ENCODE data around the gene TMC4. TPM values are rescaled to one million over a fixed set of nuclear protein-coding genes. Genes with fewer than 3 reads are reported as not detected.

TMC4 gene
- total RNA-seq, 1 experiment from 2014 or later, result 0.11 TPM

- peak; percentile 76 to 78 for DNase-seq (ENCODE audit: low read depth in 1 of 2, low spot score in 2 of 2)
Measured at GRCh38 chr19:54162241-54162805, 10.6 kb downstream of the TMC4 start.

GRCh38 chr19:54160854-54161253, 12.1 kb downstream of the TMC4 start:
- Histone ChIP-seq H3K27ac (no peak overlapping the region), H3K4me3 (peak overlapping the region; percentile 63), H3K36me3 (peaks cover 25% of the 10 kb centered on the region), H3K9me3 (replicated peaks) (no peaks in the 10 kb centered on the region), H3K27me3 (replicated peaks) (no peaks in the 10 kb centered on the region), H3K4me1 (replicated peaks) (peaks cover 17% of the 10 kb centered on the region)
- no peak for DNase-seq (ENCODE audit: low read depth in 1 of 2, low spot score in 2 of 2)

More at GRCh38 chr19:54162241-54162805, 10.6 kb downstream of the TMC4 start:
- no peak overlapping the region for H3K27ac ChIP-seq
- H3K36me3 ChIP-seq, result peaks cover 10% of the 10 kb centered on the region
- H3K4me3 ChIP-seq, result peak overlapping the region; percentile 28
- H3K27me3 ChIP-seq (replicated peaks), result no peaks in the 10 kb centered on the region
- H3K9me3 ChIP-seq (replicated peaks), result no peaks in the 10 kb centered on the region
- peaks cover 17% of the 10 kb centered on the region for H3K4me1 ChIP-seq (replicated peaks)

- Histone ChIP-seq H3K27ac (peak overlapping the region; percentile 68), H3K4me3 (peak overlapping the region; percentile 63), H3K9me3 (replicated peaks) (no peaks in the 10 kb centered on the region), H3K36me3 (peaks cover 30% of the 10 kb centered on the region), H3K27me3 (replicated peaks) (no peaks in the 10 kb centered on the region), H3K4me1 (replicated peaks) (peaks cover 17% of the 10 kb centered on the region)
- no peak for DNase-seq (ENCODE audit: low read depth in 1 of 2, low spot score in 2 of 2)
Measured at GRCh38 chr19:54160182-54160811, 12.7 kb downstream of the TMC4 start.

- DNase-seq (ENCODE audit: low read depth in 1 of 2, low spot score in 2 of 2), result peak; percentile 99 to 100
- Histone ChIP-seq H3K4me3 (peak within 1 kb of the TSS; percentile 63), H3K9me3 (replicated peaks) (no peaks in the 10 kb centered on the region), H3K36me3 (peaks cover 38% of the 10 kb centered on the region), H3K27me3 (replicated peaks) (no peaks in the 10 kb centered on the region), H3K27ac (peak within 1 kb of the TSS; percentile 83), H3K4me1 (replicated peaks) (peaks cover 17% of the 10 kb centered on the region)
Measured at GRCh38 chr19:54159352-54160181, 13.4 kb downstream of the TMC4 start, which contains the start of gene LENG1. TSS of gene LENG1 (minus strand) at chr19:54159721. CDS start at chr19:54159695, 26 bp downstream.

GRCh38 chr19:54158812-54159351, 14.1 kb downstream of the TMC4 start:
- Histone ChIP-seq H3K27me3 (replicated peaks) (no peaks in the 10 kb centered on the region), H3K27ac (peak overlapping the region; percentile 83), H3K4me1 (replicated peaks) (peaks cover 17% of the 10 kb centered on the region), H3K9me3 (replicated peaks) (no peaks in the 10 kb centered on the region), H3K4me3 (peak overlapping the region; percentile 63), H3K36me3 (peaks cover 45% of the 10 kb centered on the region)
- DNase-seq (ENCODE audit: low read depth in 1 of 2, low spot score in 2 of 2), result no peak

- Histone ChIP-seq H3K4me1 (replicated peaks) (peaks cover 17% of the 10 kb centered on the region), H3K27ac (no peak overlapping the region), H3K9me3 (replicated peaks) (no peaks in the 10 kb centered on the region), H3K27me3 (replicated peaks) (no peaks in the 10 kb centered on the region), H3K36me3 (peaks cover 64% of the 10 kb centered on the region), H3K4me3 (no peak overlapping the region)
- no peak for DNase-seq (ENCODE audit: low read depth in 1 of 2, low spot score in 2 of 2)
Measured at GRCh38 chr19:54156953-54157352, 16.0 kb downstream of the TMC4 start.

- Histone ChIP-seq H3K4me1 (replicated peaks) (peaks cover 17% of the 10 kb centered on the region), H3K36me3 (peaks cover 68% of the 10 kb centered on the region), H3K27me3 (replicated peaks) (no peaks in the 10 kb centered on the region), H3K27ac (no peak overlapping the region), H3K4me3 (no peak overlapping the region), H3K9me3 (replicated peaks) (no peaks in the 10 kb centered on the region)
- no peak for DNase-seq (ENCODE audit: low read depth in 1 of 2, low spot score in 2 of 2)
Measured at GRCh38 chr19:54156490-54156889, 16.5 kb downstream of the TMC4 start.

GRCh38 chr19:54155694-54156093, 17.3 kb downstream of the TMC4 start:
- DNase-seq (ENCODE audit: low read depth in 1 of 2, low spot score in 2 of 2), result no peak
- Histone ChIP-seq H3K4me3 (no peak overlapping the region), H3K9me3 (replicated peaks) (no peaks in the 10 kb centered on the region), H3K36me3 (peaks cover 76% of the 10 kb centered on the region), H3K4me1 (replicated peaks) (peaks cover 14% of the 10 kb centered on the region), H3K27me3 (replicated peaks) (no peaks in the 10 kb centered on the region), H3K27ac (no peak overlapping the region)

GRCh38 chr19:54154603-54155345, 18.2 kb downstream of the TMC4 start:
- peaks cover 86% of the 10 kb centered on the region for H3K36me3 ChIP-seq
- no peaks in the 10 kb centered on the region for H3K9me3 ChIP-seq (replicated peaks)
- no peak for DNase-seq (ENCODE audit: low read depth in 1 of 2, low spot score in 2 of 2)
- peaks cover 8% of the 10 kb centered on the region for H3K4me1 ChIP-seq (replicated peaks)
- no peak overlapping the region for H3K27ac ChIP-seq
- no peaks in the 10 kb centered on the region for H3K27me3 ChIP-seq (replicated peaks)
- H3K4me3 ChIP-seq, result no peak overlapping the region

GRCh38 chr19:54153731-54154326, 19.1 kb downstream of the TMC4 start:
- H3K27ac ChIP-seq, result no peak overlapping the region
- DNase-seq (ENCODE audit: low read depth in 1 of 2, low spot score in 2 of 2), result no peak
- no peak overlapping the region for H3K4me3 ChIP-seq
- peaks cover 95% of the 10 kb centered on the region for H3K36me3 ChIP-seq
- H3K9me3 ChIP-seq (replicated peaks), result no peaks in the 10 kb centered on the region
- peaks cover 7% of the 10 kb centered on the region for H3K4me1 ChIP-seq (replicated peaks)
- no peaks in the 10 kb centered on the region for H3K27me3 ChIP-seq (replicated peaks)

GRCh38 chr19:54152878-54153524, 20.0 kb downstream of the TMC4 start:
- peaks cover 98% of the 10 kb centered on the region for H3K36me3 ChIP-seq
- H3K9me3 ChIP-seq (replicated peaks), result no peaks in the 10 kb centered on the region
- H3K27ac ChIP-seq, result no peak overlapping the region
- no peak for DNase-seq (ENCODE audit: low read depth in 1 of 2, low spot score in 2 of 2)
- no peaks in the 10 kb centered on the region; the same call in 1 of the 2 replicates for H3K4me1 ChIP-seq (replicated peaks)
- no peaks in the 10 kb centered on the region for H3K27me3 ChIP-seq (replicated peaks)
- H3K4me3 ChIP-seq, result no peak overlapping the region

GRCh38 chr19:54152267-54152666, 20.7 kb downstream of the TMC4 start:
- H3K4me1 ChIP-seq (replicated peaks), result no peaks in the 10 kb centered on the region
- H3K9me3 ChIP-seq (replicated peaks), result no peaks in the 10 kb centered on the region
- no peak overlapping the region for H3K4me3 ChIP-seq
- H3K36me3 ChIP-seq, result peaks cover 98% of the 10 kb centered on the region
- H3K27ac ChIP-seq, result no peak overlapping the region
- no peak for DNase-seq (ENCODE audit: low read depth in 1 of 2, low spot score in 2 of 2)
- H3K27me3 ChIP-seq (replicated peaks), result no peaks in the 10 kb centered on the region

Measured in SJSA1 (cell line).